ENCODE data around the gene ARHGAP9.
A peak's percentile ranks its signal among the peaks of the same experiment; 100 is the strongest.

The ARHGAP9 gene

DNA sequence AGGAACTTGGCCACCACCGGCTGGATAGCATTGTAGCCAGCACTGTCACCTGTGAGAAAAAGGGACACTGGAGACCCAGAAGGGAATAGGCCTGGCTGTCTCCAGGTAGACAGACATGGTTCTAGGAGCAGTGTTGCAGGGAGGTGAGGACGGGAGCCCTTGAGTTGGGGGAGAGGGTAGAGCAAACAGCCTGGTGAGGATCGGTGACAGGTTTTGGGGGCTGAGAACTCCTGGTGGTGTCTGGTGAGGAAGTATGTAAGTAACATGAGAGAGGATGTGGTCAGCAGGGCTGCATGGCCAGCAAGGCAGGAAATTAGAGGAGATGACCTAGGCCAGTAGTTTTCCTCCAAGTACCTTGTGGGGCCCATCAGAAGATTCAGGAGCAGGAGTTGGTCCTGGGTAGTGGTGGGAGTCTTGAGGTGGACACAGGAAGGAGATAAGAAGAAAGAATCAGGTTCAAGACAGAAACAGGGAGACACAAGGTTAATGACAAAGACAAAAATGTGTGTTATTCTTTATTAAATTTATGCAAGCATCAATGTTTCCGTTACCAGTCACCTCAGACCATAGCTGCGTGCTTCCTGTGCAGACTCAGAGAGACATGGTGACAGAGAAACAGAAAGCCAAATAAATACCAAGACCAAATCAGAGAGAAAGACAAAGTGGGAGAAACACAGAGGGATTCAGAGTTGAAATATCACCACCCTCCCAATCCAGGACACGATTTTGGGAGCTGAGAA lies at the start of gene ARHGAP9:
TSS of gene ARHGAP9 (minus strand) at position 491 of the 740 bp plus-strand sequence. CDS start at position 31, 460 bp downstream.
- H3K36me3 ChIP-seq (ENCODE audit: insufficient read depth, low read length), result no peaks in the 10 kb centered on the region
- peaks cover 51% of the 10 kb centered on the region for H3K27me3 ChIP-seq (ENCODE audit: insufficient read depth, low read length)
- H3K4me1 ChIP-seq (ENCODE audit: insufficient read depth, low read length), result peaks cover 9% of the 10 kb centered on the region
- no peak within 1 kb of the TSS for H2AFZ ChIP-seq (ENCODE audit: low read depth, low read length)
- H3K9me3 ChIP-seq (ENCODE audit: low read length), result peaks cover 3% of the 10 kb centered on the region
- H3K4me3 ChIP-seq (ENCODE audit: low read length), result no peak within 1 kb of the TSS

- Histone ChIP-seq H3K4me1 (ENCODE audit: insufficient read depth, low read length) (peaks cover 15% of the 10 kb centered on the region), H3K4me3 (ENCODE audit: low read length) (no peak overlapping the region), H3K9me3 (ENCODE audit: low read length) (no peaks in the 10 kb centered on the region), H3K27me3 (ENCODE audit: insufficient read depth, low read length) (no peaks in the 10 kb centered on the region), H2AFZ (ENCODE audit: low read depth, low read length) (no peak overlapping the region), H3K36me3 (ENCODE audit: insufficient read depth, low read length) (peaks cover 85% of the 10 kb centered on the region)
Observed at GRCh38 chr12:57528831-57529555, 49.3 kb upstream of the ARHGAP9 start.

- Histone ChIP-seq H3K27me3 (ENCODE audit: insufficient read depth, low read length) (no peaks in the 10 kb centered on the region), H3K36me3 (ENCODE audit: insufficient read depth, low read length) (peaks cover 79% of the 10 kb centered on the region), H3K4me3 (ENCODE audit: low read length) (no peak overlapping the region), H3K4me1 (ENCODE audit: insufficient read depth, low read length) (peaks cover 23% of the 10 kb centered on the region), H2AFZ (ENCODE audit: low read depth, low read length) (no peak overlapping the region), H3K9me3 (ENCODE audit: low read length) (no peaks in the 10 kb centered on the region)
Observed at GRCh38 chr12:57528176-57528575, 48.5 kb upstream of the ARHGAP9 start.

DNA sequence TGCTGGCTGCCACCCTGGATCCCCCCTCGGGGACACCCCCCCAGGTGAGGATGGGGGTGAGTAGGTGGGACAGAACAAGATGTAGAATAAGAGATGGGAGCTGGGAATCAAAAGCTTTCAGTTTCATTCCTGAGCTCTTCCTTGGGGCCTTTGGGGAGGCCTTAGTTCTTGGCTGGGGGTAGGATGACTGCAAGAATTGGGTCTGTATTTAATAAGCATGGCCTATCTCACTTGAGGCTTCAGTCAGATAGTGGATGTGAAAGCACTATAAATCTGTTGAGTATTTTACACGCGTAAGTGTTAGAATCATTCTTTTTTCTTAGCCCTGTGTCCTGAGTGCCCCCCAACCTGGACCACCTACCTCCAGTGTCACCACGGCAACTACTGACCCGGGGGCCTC lies 47.5 kb upstream of the ARHGAP9 start:
- no peaks in the 10 kb centered on the region for H3K9me3 ChIP-seq (ENCODE audit: low read length)
- H3K4me1 ChIP-seq (ENCODE audit: insufficient read depth, low read length), result peaks cover 24% of the 10 kb centered on the region
- no peak overlapping the region for H3K4me3 ChIP-seq (ENCODE audit: low read length)
- no peak overlapping the region for H2AFZ ChIP-seq (ENCODE audit: low read depth, low read length)
- no peaks in the 10 kb centered on the region for H3K27me3 ChIP-seq (ENCODE audit: insufficient read depth, low read length)
- H3K36me3 ChIP-seq (ENCODE audit: insufficient read depth, low read length), result peaks cover 69% of the 10 kb centered on the region

GRCh38 chr12:57526477-57527126 lies 46.9 kb upstream of the ARHGAP9 start:
- H3K27me3 ChIP-seq (ENCODE audit: insufficient read depth, low read length), result no peaks in the 10 kb centered on the region
- H3K36me3 ChIP-seq (ENCODE audit: insufficient read depth, low read length), result peaks cover 64% of the 10 kb centered on the region
- no peaks in the 10 kb centered on the region for H3K9me3 ChIP-seq (ENCODE audit: low read length)
- H3K4me3 ChIP-seq (ENCODE audit: low read length), result no peak overlapping the region
- no peak overlapping the region for H2AFZ ChIP-seq (ENCODE audit: low read depth, low read length)
- peaks cover 30% of the 10 kb centered on the region for H3K4me1 ChIP-seq (ENCODE audit: insufficient read depth, low read length)

DNA sequence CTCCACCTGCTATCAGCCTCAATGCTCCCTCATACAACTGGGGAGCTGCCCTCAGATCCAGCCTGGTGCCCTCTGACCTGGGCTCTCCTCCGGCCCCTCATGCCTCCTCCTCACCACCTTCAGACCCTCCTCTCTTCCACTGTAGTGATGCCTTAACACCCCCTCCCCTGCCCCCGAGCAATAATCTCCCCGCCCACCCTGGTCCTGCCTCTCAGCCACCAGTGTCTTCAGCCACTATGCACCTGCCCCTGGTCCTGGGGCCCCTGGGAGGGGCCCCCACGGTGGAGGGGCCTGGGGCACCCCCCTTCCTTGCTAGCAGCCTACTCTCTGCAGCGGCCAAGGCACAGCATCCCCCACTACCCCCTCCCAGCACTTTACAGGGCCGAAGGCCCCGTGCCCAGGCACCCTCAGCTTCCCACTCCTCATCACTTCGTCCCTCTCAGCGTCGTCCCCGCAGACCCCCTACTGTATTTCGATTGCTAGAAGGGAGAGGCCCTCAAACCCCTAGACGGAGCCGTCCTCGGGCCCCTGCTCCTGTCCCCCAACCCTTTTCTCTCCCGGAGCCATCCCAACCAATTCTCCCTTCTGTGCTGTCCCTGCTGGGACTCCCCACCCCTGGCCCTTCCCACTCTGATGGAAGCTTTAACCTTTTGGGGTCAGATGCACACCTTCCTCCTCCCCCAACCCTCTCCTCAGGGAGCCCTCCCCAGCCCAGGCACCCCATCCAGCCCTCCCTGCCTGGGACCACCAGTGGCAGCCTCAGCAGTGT lies 46.1 kb upstream of the ARHGAP9 start:
- H3K4me3 ChIP-seq (ENCODE audit: low read length), result no peak overlapping the region
- H3K9me3 ChIP-seq (ENCODE audit: low read length), result no peaks in the 10 kb centered on the region
- H2AFZ ChIP-seq (ENCODE audit: low read depth, low read length), result no peak overlapping the region
- no peaks in the 10 kb centered on the region for H3K27me3 ChIP-seq (ENCODE audit: insufficient read depth, low read length)
- H3K36me3 ChIP-seq (ENCODE audit: insufficient read depth, low read length), result peaks cover 56% of the 10 kb centered on the region
- H3K4me1 ChIP-seq (ENCODE audit: insufficient read depth, low read length), result peaks cover 38% of the 10 kb centered on the region

DNA sequence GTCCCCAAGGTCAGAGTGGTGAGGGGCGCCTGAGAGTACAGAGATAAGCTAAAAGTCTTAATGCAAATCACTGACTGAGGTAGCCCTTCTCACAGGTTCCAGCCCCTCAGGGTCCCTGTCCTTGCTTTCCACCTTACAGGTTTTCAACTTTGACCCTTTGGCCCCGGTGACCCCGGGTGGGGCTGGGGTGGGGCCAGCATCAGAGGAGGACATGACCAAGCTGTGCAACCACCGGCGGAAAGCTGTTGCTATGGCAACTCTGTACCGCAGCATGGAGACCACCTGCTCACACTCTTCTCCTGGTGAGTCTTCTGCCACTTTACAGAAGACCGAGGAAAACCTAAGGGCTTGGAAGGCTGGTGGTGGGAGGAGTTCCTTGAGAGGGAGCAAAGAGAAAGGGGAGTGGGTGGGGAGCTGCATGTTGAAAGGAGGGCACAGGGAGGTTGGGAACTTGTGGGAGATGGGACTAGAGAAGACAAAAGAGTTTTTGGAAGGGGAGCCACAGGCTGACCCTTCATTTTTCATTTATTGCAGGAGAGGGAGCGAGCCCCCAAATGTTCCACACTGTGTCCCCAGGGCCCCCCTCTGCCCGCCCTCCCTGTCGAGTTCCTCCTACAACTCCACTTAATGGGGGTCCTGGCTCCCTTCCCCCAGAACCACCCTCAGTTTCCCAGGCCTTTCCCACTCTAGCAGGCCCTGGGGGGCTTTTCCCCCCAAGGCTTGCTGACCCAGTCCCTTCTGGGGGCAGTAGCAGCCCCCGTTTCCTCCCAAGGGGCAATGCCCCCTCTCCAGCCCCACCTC lies 45.3 kb upstream of the ARHGAP9 start:
- Histone ChIP-seq H3K36me3 (ENCODE audit: insufficient read depth, low read length) (peaks cover 48% of the 10 kb centered on the region), H3K9me3 (ENCODE audit: low read length) (no peaks in the 10 kb centered on the region), H3K27me3 (ENCODE audit: insufficient read depth, low read length) (no peaks in the 10 kb centered on the region), H3K4me1 (ENCODE audit: insufficient read depth, low read length) (peaks cover 39% of the 10 kb centered on the region), H3K4me3 (ENCODE audit: low read length) (no peak overlapping the region), H2AFZ (ENCODE audit: low read depth, low read length) (no peak overlapping the region)

GRCh38 chr12:57523706-57524614 lies 44.3 kb upstream of the ARHGAP9 start:
- H3K9me3 ChIP-seq (ENCODE audit: low read length), result no peaks in the 10 kb centered on the region
- peaks cover 47% of the 10 kb centered on the region for H3K4me1 ChIP-seq (ENCODE audit: insufficient read depth, low read length)
- peak overlapping the region; percentile 60 for H3K4me3 ChIP-seq (ENCODE audit: low read length)
- H3K36me3 ChIP-seq (ENCODE audit: insufficient read depth, low read length), result peaks cover 39% of the 10 kb centered on the region
- no peak overlapping the region for H2AFZ ChIP-seq (ENCODE audit: low read depth, low read length)
- no peaks in the 10 kb centered on the region for H3K27me3 ChIP-seq (ENCODE audit: insufficient read depth, low read length)

- Histone ChIP-seq H3K4me1 (ENCODE audit: insufficient read depth, low read length) (peaks cover 56% of the 10 kb centered on the region), H3K9me3 (ENCODE audit: low read length) (no peaks in the 10 kb centered on the region), H3K27me3 (ENCODE audit: insufficient read depth, low read length) (no peaks in the 10 kb centered on the region), H3K36me3 (ENCODE audit: insufficient read depth, low read length) (peaks cover 35% of the 10 kb centered on the region), H3K4me3 (ENCODE audit: low read length) (peak overlapping the region; percentile 60), H2AFZ (ENCODE audit: low read depth, low read length) (no peak overlapping the region)
Observed at GRCh38 chr12:57522887-57523705, 43.4 kb upstream of the ARHGAP9 start.

DNA sequence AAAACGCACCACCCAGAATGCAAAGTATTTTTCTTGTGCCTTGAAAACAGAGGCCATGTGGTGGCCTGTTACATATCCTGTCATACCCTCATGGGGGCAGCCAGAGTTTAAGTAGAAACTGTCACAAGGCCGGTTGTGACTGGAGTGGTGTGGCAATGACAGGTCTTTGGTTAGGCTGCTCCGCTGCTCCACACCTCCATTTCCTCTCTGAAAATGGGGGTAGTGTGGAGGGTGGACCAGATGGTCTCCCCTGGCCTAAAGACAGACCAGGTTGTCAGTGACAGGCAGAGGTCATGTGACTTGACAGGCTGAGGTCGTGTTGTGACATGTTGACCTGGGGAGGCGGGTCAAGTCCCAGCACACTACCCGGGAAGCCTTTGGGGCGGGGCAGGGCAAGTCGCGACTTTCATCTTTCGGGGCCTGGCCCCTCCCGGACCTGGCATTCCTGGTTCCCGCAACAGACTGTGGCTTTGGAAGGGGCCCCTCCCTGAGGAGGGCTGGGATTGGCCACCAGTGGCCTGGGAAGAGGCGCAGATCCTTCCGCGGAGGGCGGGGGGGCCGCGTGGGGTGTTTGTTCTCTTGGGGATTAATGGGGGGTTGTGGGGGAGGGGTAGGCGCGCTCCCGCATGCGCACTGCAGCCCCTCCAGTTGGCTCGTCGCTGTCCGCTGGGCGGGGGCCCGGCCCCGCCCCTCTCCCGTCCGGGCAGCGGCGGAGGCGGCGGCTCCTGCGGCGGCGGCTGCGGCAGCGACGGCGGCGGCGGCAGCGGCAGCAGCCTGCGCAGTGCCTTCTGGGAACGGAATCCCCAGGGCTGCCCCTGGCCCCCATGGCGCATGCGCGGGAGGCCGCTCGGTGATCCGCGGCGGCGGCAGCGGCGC lies 42.6 kb upstream of the ARHGAP9 start, which contains the start of gene MBD6:
TSS of gene MBD6 (plus strand) at position 814 of the 876 bp plus-strand sequence. CDS start 1,480 bp downstream, outside the sequence.
- no peaks in the 10 kb centered on the region for H3K27me3 ChIP-seq (ENCODE audit: insufficient read depth, low read length)

More for the DNA sequence above, 42.6 kb upstream of the ARHGAP9 start, which contains the start of gene MBD6:
- peaks cover 59% of the 10 kb centered on the region for H3K4me1 ChIP-seq (ENCODE audit: insufficient read depth, low read length)
- no peaks in the 10 kb centered on the region for H3K9me3 ChIP-seq (ENCODE audit: low read length)
- no peak within 1 kb of the TSS for H2AFZ ChIP-seq (ENCODE audit: low read depth, low read length)
- peaks cover 34% of the 10 kb centered on the region for H3K36me3 ChIP-seq (ENCODE audit: insufficient read depth, low read length)
- peak within 1 kb of the TSS; percentile 60 for H3K4me3 ChIP-seq (ENCODE audit: low read length)
